ENCODE data around the gene BOLA1. TPM values are rescaled to one million over a fixed set of nuclear protein-coding genes. Genes with fewer than 3 reads are reported as not detected.

BOLA1 gene
- total and polyA plus RNA-seq, 2 of the 13 experiments (the other 11 are each of a cell fraction or from before 2014, with no cell fraction given) = 3.2 to 4.2 TPM

- TF ChIP-seq ARID5B (CRISPR knock-in tag; IDR thresholded peaks at IDR 0.05) (no peak), ZFP90 (CRISPR knock-in tag; IDR thresholded peaks at IDR 0.05; ENCODE audit: borderline replicate concordance) (peak; percentile 16; the same call in 1 of the 2 replicates), SATB2 (CRISPR knock-in tag; IDR thresholded peaks at IDR 0.05) (no peak; the same call in 1 of the 2 replicates), RNF219 (CRISPR knock-in tag; IDR thresholded peaks at IDR 0.05) (no peak), SIN3A (IDR thresholded peaks at IDR 0.05; ENCODE audit: borderline replicate concordance, low read depth, low read length) (no peak; the same call in 1 of the 2 replicates), SPEN (CRISPR knock-in tag; IDR thresholded peaks at IDR 0.05; ENCODE audit: low read depth) (peak; percentile 32; the same call in 1 of the 2 replicates), LBX2 (CRISPR knock-in tag; IDR thresholded peaks at IDR 0.05; ENCODE audit: borderline replicate concordance) (0 out of 2 replicates have a peak, but pooled peaks have one; percentile 31), MNT (IDR thresholded peaks at IDR 0.05) (no peak), ZSCAN20 (CRISPR knock-in tag; IDR thresholded peaks at IDR 0.05; ENCODE audit: borderline replicate concordance) (0 out of 2 replicates have a peak, but pooled peaks have one; percentile 19), HNRNPL (IDR thresholded peaks at IDR 0.05; ENCODE audit: low read depth, low read length) (peak; percentile 59; the same call in 1 of the 2 replicates), FOXK2 (IDR thresholded peaks at IDR 0.05) (0 out of 2 replicates have a peak, but pooled peaks have one; percentile 37), TMF1 (CRISPR knock-in tag; IDR thresholded peaks at IDR 0.05; ENCODE audit: low read depth) (0 out of 2 replicates have a peak, but pooled peaks have one; percentile 11), ELF1 (CRISPR knock-in tag; IDR thresholded peaks at IDR 0.05) (0 out of 2 replicates have a peak, but pooled peaks have one; percentile 7), ZNF605 (CRISPR knock-in tag; IDR thresholded peaks at IDR 0.05) (peak; percentile 33; the same call in 1 of the 2 replicates), ZBTB2 (CRISPR knock-in tag; IDR thresholded peaks at IDR 0.05; ENCODE audit: low read depth) (no peak), GFI1 (CRISPR knock-in tag; IDR thresholded peaks at IDR 0.05; ENCODE audit: borderline replicate concordance) (peak; percentile 76), NKX3-1 (CRISPR knock-in tag; IDR thresholded peaks at IDR 0.05) (peak; percentile 18; the same call in 1 of the 2 replicates), ARNTL (CRISPR knock-in tag; IDR thresholded peaks at IDR 0.05) (peak; percentile 18; the same call in 1 of the 2 replicates), ASH2L (IDR thresholded peaks at IDR 0.05; ENCODE audit: insufficient read length, low read depth, low read length) (no peak)
These were observed 12.8 kb upstream of the BOLA1 start (continued) for GRCh38 chr1:149886396-149887195.

All from HepG2 (cell line).